Measurements from ENCODE around the gene MRPL20. TPM values are rescaled to one million over a fixed set of nuclear protein-coding genes. Genes with fewer than 3 reads are reported as not detected.
"Not testable (repeated sequence)": the region's sequence is repeated elsewhere in the genome, so short reads cannot be mapped to it uniquely, and the experiment has no call there.

The MRPL20 gene
- total RNA-seq, 1 donor from 2014 or later, result 117 TPM

- Mint-ChIP-seq H3K36me3 (ENCODE audit: low read depth) (peaks cover 40% of the 10 kb centered on the region), H3K27me3 (ENCODE audit: low read depth) (no peaks in the 10 kb centered on the region)
These were observed 19.7 kb downstream of the MRPL20 start for GRCh38 chr1:1387098-1388077.

DNA sequence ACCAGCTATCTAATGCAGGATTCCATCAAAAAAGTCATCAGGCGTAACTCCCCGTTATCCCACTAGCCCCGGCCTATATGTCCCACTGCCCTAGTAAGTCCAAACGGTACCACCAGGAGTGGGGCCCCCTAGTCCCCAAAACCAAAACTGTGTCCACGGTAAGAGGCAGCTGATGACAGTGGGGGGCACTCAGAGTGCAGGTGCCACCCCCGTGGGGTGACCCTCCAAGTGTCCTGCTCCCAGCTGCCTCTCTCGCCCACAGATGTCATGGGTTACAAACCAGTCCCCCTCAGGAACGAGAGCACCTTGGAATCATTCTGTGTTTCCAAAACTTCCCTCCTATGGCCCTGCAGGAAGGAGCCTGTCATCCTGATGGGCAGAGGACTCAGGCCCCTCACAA, 21.2 kb downstream of the MRPL20 start:
- H3K4me3 Mint-ChIP-seq, result no peak overlapping the region
- no peaks in the 10 kb centered on the region for H3K27me3 Mint-ChIP-seq (ENCODE audit: low read depth)
- no peaks in the 10 kb centered on the region for H3K4me1 Mint-ChIP-seq
- H3K27ac Mint-ChIP-seq (ENCODE audit: unreplicated experiment), result no peak overlapping the region
- TF ChIP-seq, protein P1, sequence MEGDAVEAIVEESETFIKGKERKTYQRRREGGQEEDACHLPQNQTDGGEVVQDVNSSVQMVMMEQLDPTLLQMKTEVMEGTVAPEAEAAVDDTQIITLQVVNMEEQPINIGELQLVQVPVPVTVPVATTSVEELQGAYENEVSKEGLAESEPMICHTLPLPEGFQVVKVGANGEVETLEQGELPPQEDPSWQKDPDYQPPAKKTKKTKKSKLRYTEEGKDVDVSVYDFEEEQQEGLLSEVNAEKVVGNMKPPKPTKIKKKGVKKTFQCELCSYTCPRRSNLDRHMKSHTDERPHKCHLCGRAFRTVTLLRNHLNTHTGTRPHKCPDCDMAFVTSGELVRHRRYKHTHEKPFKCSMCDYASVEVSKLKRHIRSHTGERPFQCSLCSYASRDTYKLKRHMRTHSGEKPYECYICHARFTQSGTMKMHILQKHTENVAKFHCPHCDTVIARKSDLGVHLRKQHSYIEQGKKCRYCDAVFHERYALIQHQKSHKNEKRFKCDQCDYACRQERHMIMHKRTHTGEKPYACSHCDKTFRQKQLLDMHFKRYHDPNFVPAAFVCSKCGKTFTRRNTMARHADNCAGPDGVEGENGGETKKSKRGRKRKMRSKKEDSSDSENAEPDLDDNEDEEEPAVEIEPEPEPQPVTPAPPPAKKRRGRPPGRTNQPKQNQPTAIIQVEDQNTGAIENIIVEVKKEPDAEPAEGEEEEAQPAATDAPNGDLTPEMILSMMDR (conservative IDR thresholded peaks at IDR 0.05), result no peak
- H3K36me3 Mint-ChIP-seq (ENCODE audit: low read depth), result peaks cover 34% of the 10 kb centered on the region
- no peak for DNase-seq (ENCODE audit: low read depth, low spot score)
- H3K9me3 Mint-ChIP-seq, result no peaks in the 10 kb centered on the region

More at GRCh38 chr1:1387098-1388077, 19.7 kb downstream of the MRPL20 start:
- DNase-seq (ENCODE audit: low read depth, low spot score), result no peak
- Mint-ChIP-seq H3K4me1 (no peaks in the 10 kb centered on the region), H3K9me3 (no peaks in the 10 kb centered on the region), H3K27ac (ENCODE audit: unreplicated experiment) (no peak overlapping the region), H3K4me3 (no peak overlapping the region)
- TF ChIP-seq, protein P1 (conservative IDR thresholded peaks at IDR 0.05), result no peak

DNA sequence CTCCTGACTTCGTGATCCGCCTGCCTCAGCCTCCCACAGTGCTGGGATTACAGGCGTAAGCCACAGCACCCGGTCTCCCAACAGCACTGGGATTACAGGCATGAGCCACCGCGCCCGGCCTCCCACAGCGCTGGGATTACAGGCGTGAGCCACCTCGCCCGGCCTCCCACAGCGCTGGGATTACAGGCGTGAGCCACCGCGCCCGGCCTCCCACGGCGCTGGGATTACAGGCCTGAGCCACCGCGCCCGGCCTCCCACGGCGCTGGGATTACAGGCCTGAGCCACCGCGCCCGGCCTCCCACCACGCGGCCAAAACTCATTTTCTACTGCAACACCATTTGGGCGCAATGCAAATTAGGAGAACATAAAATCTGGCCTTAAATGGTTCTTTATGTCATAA, 21.8 kb downstream of the MRPL20 start:
- H3K9me3 Mint-ChIP-seq; H3K27ac Mint-ChIP-seq (ENCODE audit: unreplicated experiment); H3K4me3 Mint-ChIP-seq; DNase-seq (ENCODE audit: low read depth, low spot score); H3K27me3 Mint-ChIP-seq (ENCODE audit: low read depth); H3K4me1 Mint-ChIP-seq: not testable (repeated sequence)
- H3K36me3 Mint-ChIP-seq (ENCODE audit: low read depth), result peaks cover 30% of the 10 kb centered on the region

GRCh38 chr1:1381294-1381693, 25.8 kb downstream of the MRPL20 start:
- Mint-ChIP-seq H3K27ac (ENCODE audit: unreplicated experiment) (no peak overlapping the region), H3K9me3 (no peaks in the 10 kb centered on the region), H3K4me1 (no peaks in the 10 kb centered on the region), H3K27me3 (ENCODE audit: low read depth) (no peaks in the 10 kb centered on the region), H3K4me3 (no peak overlapping the region), H3K36me3 (ENCODE audit: low read depth) (peaks cover 14% of the 10 kb centered on the region)
- DNase-seq (ENCODE audit: low read depth, low spot score), result no peak
- TF ChIP-seq, protein P1 (conservative IDR thresholded peaks at IDR 0.05), result no peak

GRCh38 chr1:1380860-1381259, 26.2 kb downstream of the MRPL20 start:
- Mint-ChIP-seq H3K27ac (ENCODE audit: unreplicated experiment) (no peak overlapping the region), H3K4me1 (no peaks in the 10 kb centered on the region), H3K9me3 (no peaks in the 10 kb centered on the region), H3K36me3 (ENCODE audit: low read depth) (peaks cover 10% of the 10 kb centered on the region), H3K27me3 (ENCODE audit: low read depth) (no peaks in the 10 kb centered on the region), H3K4me3 (no peak overlapping the region)
- DNase-seq (ENCODE audit: low read depth, low spot score), result no peak
- TF ChIP-seq, protein P1 (conservative IDR thresholded peaks at IDR 0.05), result no peak

Measured in neural crest cell (in vitro differentiated cells).